ENCODE results near the gene NOTCH1. TPM values are rescaled to one million over a fixed set of nuclear protein-coding genes. Genes with fewer than 3 reads are reported as not detected.

NOTCH1 gene
- total RNA-seq, 4 donors from 2014 or later: 32.0 to 40.8 (median 36.2) TPM

- peak overlapping the region; percentile 62 to 99 (median 84) for H3K4me3 ChIP-seq
- peaks cover 61 to 90% (median 78%) of the 10 kb centered on the region in 3 donors for H3K4me1 ChIP-seq
- peaks cover 0 to 46% (median 8%) of the 10 kb centered on the region in 3 donors for H3K36me3 ChIP-seq
- H3K9me3 ChIP-seq: no peaks in the 10 kb centered on the region
- peak overlapping the region; percentile 94 to 99 (median 95) for H3K27ac ChIP-seq
- 60% methylated on average over 11 of the region's 31 CpGs; no CpG with 5 or more reads in 1 of the 2 donors for WGBS, 2 donors
- no peak for TF ChIP-seq CTCF (IDR thresholded peaks at IDR 0.05)
- TF ChIP-seq POLR2A (IDR thresholded peaks at IDR 0.05): peak in 1 of 4 donors; percentile 11
- no peak for DNase-seq
- H3K27me3 ChIP-seq: no peaks in the 10 kb centered on the region
- intact Hi-C loops (cut with DNase I): loop anchor here (5.0 kb wide), 2 partner anchors 57 to 83 kb away; no protein-coding TSS in a partner anchor
Observed at GRCh38 chr9:136543830-136544547, 1.9 kb downstream of the NOTCH1 start.

- WGBS, 2 donors: 92% methylated on average over 2 of the region's 10 CpGs; no CpG with 5 or more reads in 1 of the 2 donors
- Histone ChIP-seq H3K27me3 (no peaks in the 10 kb centered on the region), H3K36me3 (peaks cover 0 to 52% (median 8%) of the 10 kb centered on the region in 3 donors), H3K9me3 (no peaks in the 10 kb centered on the region), H3K4me1 (peaks cover 66 to 90% (median 79%) of the 10 kb centered on the region in 3 donors), H3K27ac (peak overlapping the region in 3 of 4 donors; percentile 94 to 99 (median 96)), H3K4me3 (peak overlapping the region in 3 of 4 donors; percentile 62 to 99 (median 97))
- DNase-seq: no peak
- TF ChIP-seq POLR2A (IDR thresholded peaks at IDR 0.05): no peak
- no peak for TF ChIP-seq CTCF (IDR thresholded peaks at IDR 0.05)
- intact Hi-C loops (cut with DNase I): loop anchor here (5.0 kb wide), 2 partner anchors 56 to 84 kb away; no protein-coding TSS in a partner anchor
Observed at GRCh38 chr9:136543280-136543679, 2.6 kb downstream of the NOTCH1 start.

GRCh38 chr9:136542241-136543040 is 3.4 kb downstream of the NOTCH1 start:
- Histone ChIP-seq H3K27me3 (no peaks in the 10 kb centered on the region), H3K27ac (peak overlapping the region in 3 of 4 donors; percentile 94 to 99 (median 96)), H3K4me3 (peak overlapping the region in 2 of 4 donors; percentile 97 to 99), H3K4me1 (peaks cover 65 to 90% (median 79%) of the 10 kb centered on the region in 3 donors), H3K36me3 (peaks cover 0 to 60% (median 8%) of the 10 kb centered on the region in 3 donors), H3K9me3 (no peaks in the 10 kb centered on the region)
- WGBS, 2 donors: 76 to 87% methylated on average over 13 to 17 of the region's 28 CpGs
- no peak for DNase-seq
- intact Hi-C loops (cut with DNase I): loop anchor here (5.0 kb wide), 2 partner anchors 55 to 85 kb away; no protein-coding TSS in a partner anchor
- TF ChIP-seq CTCF (IDR thresholded peaks at IDR 0.05) (no peak), POLR2A (IDR thresholded peaks at IDR 0.05) (no peak)

GRCh38 chr9:136541709-136542108 is 4.1 kb downstream of the NOTCH1 start:
- TF ChIP-seq CTCF (IDR thresholded peaks at IDR 0.05) (no peak), POLR2A (IDR thresholded peaks at IDR 0.05) (no peak)
- no peak for DNase-seq
- Histone ChIP-seq H3K9me3 (no peaks in the 10 kb centered on the region), H3K4me3 (no peak overlapping the region), H3K27ac (peak overlapping the region in 3 of 4 donors; percentile 90 to 94 (median 93)), H3K27me3 (no peaks in the 10 kb centered on the region), H3K36me3 (peaks cover 0 to 68% (median 8%) of the 10 kb centered on the region in 3 donors), H3K4me1 (peaks cover 58 to 90% (median 79%) of the 10 kb centered on the region in 3 donors)
- intact Hi-C loops (cut with DNase I): loop anchor here (5.0 kb wide), 2 partner anchors 54 to 86 kb away; no protein-coding TSS in a partner anchor
- 42 to 100% methylated on average over 2 to 4 of the region's 16 CpGs for WGBS, 2 donors
